HepG2 (cell line): ENCODE measurements around the gene NRL. TPM values are rescaled to one million over a fixed set of nuclear protein-coding genes. Genes with fewer than 3 reads are reported as not detected.
A peak's percentile ranks its signal among the peaks of the same experiment; 100 is the strongest.

ENCODE experiments used
- AGO1 ChIP-seq: fragments of 200-400 bp; formaldehyde crosslinking; IDR thresholded peaks from 2 replicates; pipeline ENCODE4 v1.6.1; 2017; ENCODE audit warnings: mild to moderate bottlenecking, low read depth, low read length, moderate library complexity; ENCODE audit not compliant: poor library complexity, severe bottlenecking
- ATAD3A ChIP-seq: sonication (generic); formaldehyde crosslinking; IDR thresholded peaks from 2 replicates; pipeline ENCODE4 v1.4.0; 2020; ENCODE audit warnings: missing genetic modification reagents
- ELF1 ChIP-seq: sonication (generic); formaldehyde crosslinking; IDR thresholded peaks from 2 replicates; pipeline ENCODE4 v1.4.0; 2020; ENCODE audit warnings: missing genetic modification reagents
- ELF3 ChIP-seq: IDR thresholded peaks from 2 replicates; pipeline ENCODE4 v1.6.1; 2016; ENCODE audit warnings: missing genetic modification reagents, missing compliant biosample characterization
- EZH2 ChIP-seq: conservative IDR thresholded peaks from 2 replicates; pipeline ENCODE4 v1.6.1; 2012; ENCODE audit warnings: mild to moderate bottlenecking, low read depth, low read length, moderate library complexity
- HNF4G ChIP-seq, 2 experiments: sonication (generic) in 1 of 2; formaldehyde crosslinking in 1 of 2; IDR thresholded peaks; 2 replicates each; pipeline versions ENCODE4 v1.4.0 to v1.6.1; 2011 to 2020; ENCODE audit warnings: borderline replicate concordance in 2 of 2, low read depth in 2 of 2, mild to moderate bottlenecking in 2 of 2, low read length in 1 of 2, missing genetic modification reagents in 1 of 2, moderate library complexity in 1 of 2
- KDM5A ChIP-seq: fragments of 200-600 bp; sonication (generic); IDR thresholded peaks from 2 replicates; pipeline ENCODE4 v1.7.0; 2018; ENCODE audit warnings: antibody characterized with exemption, mild to moderate bottlenecking, low read length, borderline replicate concordance
- KLF13 ChIP-seq: sonication (generic); formaldehyde crosslinking; IDR thresholded peaks from 2 replicates; pipeline ENCODE4 v1.4.0; 2020; ENCODE audit warnings: mild to moderate bottlenecking, missing genetic modification reagents
- LBX2 ChIP-seq: sonication (generic); formaldehyde crosslinking; IDR thresholded peaks from 2 replicates; pipeline ENCODE4 v1.5.0; 2020; ENCODE audit warnings: missing genetic modification reagents, mild to moderate bottlenecking, borderline replicate concordance
- MAFG ChIP-seq: sonication (generic); formaldehyde crosslinking; IDR thresholded peaks from 2 replicates; pipeline ENCODE4 v1.5.1; 2020; ENCODE audit warnings: mild to moderate bottlenecking, missing genetic modification reagents
- MTF1 ChIP-seq: sonication (generic); formaldehyde crosslinking; IDR thresholded peaks from 2 replicates; pipeline ENCODE4 v1.5.0; 2020; ENCODE audit warnings: missing genetic modification reagents
- NR3C1 ChIP-seq: sonication (generic); formaldehyde crosslinking; IDR thresholded peaks from 2 replicates; pipeline ENCODE4 v1.4.0; 2020; ENCODE audit warnings: missing genetic modification reagents
- PAF1 ChIP-seq: IDR thresholded peaks from 2 replicates; pipeline ENCODE4 v1.6.1; 2016; ENCODE audit warnings: missing genetic modification reagents, missing compliant biosample characterization
- PHB2 ChIP-seq: fragments of 450-650 bp; IDR thresholded peaks from 2 replicates; pipeline ENCODE4 v1.6.1; 2018; ENCODE audit not compliant: partially characterized antibody
- RBM22 ChIP-seq: fragments of 200-400 bp; formaldehyde crosslinking; optimal IDR thresholded peaks from 2 replicates; pipeline ENCODE3; 2017; ENCODE audit warnings: mild to moderate bottlenecking, low read length, moderate library complexity
- ZBTB10 ChIP-seq: sonication (generic); formaldehyde crosslinking; IDR thresholded peaks from 2 replicates; pipeline ENCODE4 v1.4.0; 2020; ENCODE audit warnings: missing genetic modification reagents, borderline replicate concordance
- ZNF577 ChIP-seq: sonication (generic); formaldehyde crosslinking; IDR thresholded peaks from 2 replicates; pipeline ENCODE4 v1.4.0; 2020; ENCODE audit warnings: mild to moderate bottlenecking, low read depth, missing genetic modification reagents, borderline replicate concordance
- ZNF629 ChIP-seq: sonication (generic); formaldehyde crosslinking; conservative IDR thresholded peaks from 2 replicates; pipeline ENCODE4 v1.5.0; 2020; ENCODE audit warnings: missing genetic modification reagents
- ZNF678 ChIP-seq: sonication (generic); formaldehyde crosslinking; IDR thresholded peaks from 2 replicates; pipeline ENCODE4 v1.4.0; 2020; ENCODE audit warnings: mild to moderate bottlenecking, missing genetic modification reagents
- ZNF746 ChIP-seq: sonication (generic); formaldehyde crosslinking; IDR thresholded peaks from 2 replicates; pipeline ENCODE4 v1.8.0; 2022; ENCODE audit warnings: mild to moderate bottlenecking, missing genetic modification reagents
- ZNF883 ChIP-seq: sonication (generic); formaldehyde crosslinking; IDR thresholded peaks from 2 replicates; pipeline ENCODE4 v1.5.1; 2020; ENCODE audit warnings: mild to moderate bottlenecking, missing genetic modification reagents; ENCODE audit errors: not compliant biosample characterization
- polyA plus RNA-seq, 8 experiments: library from polyadenylated mRNA; depleted of rRNA in 3 of 8; stranded (reverse) in 7 of 8; unstranded in 1 of 8; fragments of >200 nt; fragmentation: Illumina TruSeq in 4 of 8; extraction: Trizol in 4 of 8; gene quantifications; 2 replicates each; pipeline versions ENCODE4 v1.2.1 to v1.2.3, GENCODE V29; 2011 to 2016; ENCODE audit warnings: low read depth in 4 of 8, missing spikeins in 1 of 8, mixed read lengths in 1 of 8; ENCODE audit not compliant: insufficient read depth in 1 of 8
- total RNA-seq, 5 experiments: library from RNA; depleted of rRNA; stranded (reverse); fragments of >200 nt; fragmentation: Illumina TruSeq; extraction: Trizol; gene quantifications; 2 replicates each; pipeline ENCODE4 v1.2.3, GENCODE V29; 2016; ENCODE audit warnings: low read depth in 1 of 5
- TF ChIP-seq, protein P1 (sequence below): sonication (generic); formaldehyde crosslinking; IDR thresholded peaks from 2 replicates; pipeline ENCODE4 v1.8.1; 2023; ENCODE audit warnings: mild to moderate bottlenecking, missing genetic modification reagents
- TF ChIP-seq, protein P2 (sequence below): sonication (generic); formaldehyde crosslinking; IDR thresholded peaks from 2 replicates; pipeline ENCODE4 v1.5.1; 2020; ENCODE audit warnings: missing genetic modification reagents, mild to moderate bottlenecking, borderline replicate concordance

The NRL gene
- total and polyA plus RNA-seq, 2 of the 13 experiments (the other 11 are each of a cell fraction or from before 2014, with no cell fraction given) = 2.5 to 4.7 TPM

- no peak for TF ChIP-seq AGO1
- TF ChIP-seq, protein P1, sequence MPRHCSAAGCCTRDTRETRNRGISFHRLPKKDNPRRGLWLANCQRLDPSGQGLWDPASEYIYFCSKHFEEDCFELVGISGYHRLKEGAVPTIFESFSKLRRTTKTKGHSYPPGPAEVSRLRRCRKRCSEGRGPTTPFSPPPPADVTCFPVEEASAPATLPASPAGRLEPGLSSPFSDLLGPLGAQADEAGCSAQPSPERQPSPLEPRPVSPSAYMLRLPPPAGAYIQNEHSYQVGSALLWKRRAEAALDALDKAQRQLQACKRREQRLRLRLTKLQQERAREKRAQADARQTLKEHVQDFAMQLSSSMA (CRISPR knock-in tag) = no peak; the same call in 1 of the 2 replicates
- no peak for TF ChIP-seq ZNF577 (CRISPR knock-in tag)
- no peak for TF ChIP-seq KDM5A
- TF ChIP-seq ZBTB10 (CRISPR knock-in tag) = no peak
- no peak for TF ChIP-seq ATAD3A (CRISPR knock-in tag)
- no peak for TF ChIP-seq PHB2
- peak; percentile 34 for TF ChIP-seq EZH2
- peak; percentile 62 for TF ChIP-seq ZNF883 (CRISPR knock-in tag)
- peak; percentile 50; the same call in 1 of the 2 replicates for TF ChIP-seq ZNF746 (CRISPR knock-in tag)
- no peak for TF ChIP-seq ELF1 (CRISPR knock-in tag)
- TF ChIP-seq NR3C1 (CRISPR knock-in tag) = no peak
- TF ChIP-seq PAF1 (CRISPR knock-in tag) = no peak
- TF ChIP-seq RBM22 = no peak
- TF ChIP-seq KLF13 (CRISPR knock-in tag) = 0 out of 2 replicates have a peak, but pooled peaks have one; percentile 77
- TF ChIP-seq ZNF678 (CRISPR knock-in tag) = no peak
- TF ChIP-seq MAFG = no peak
- no peak for TF ChIP-seq MTF1 (CRISPR knock-in tag)
- no peak; the same call in 1 of the 2 replicates for TF ChIP-seq ZNF629 (CRISPR knock-in tag)
- TF ChIP-seq HNF4G (IDR thresholded peaks at IDR 0.05; ENCODE audit: borderline replicate concordance, low read depth, low read length) = no peak
- no peak for TF ChIP-seq HNF4G (CRISPR knock-in tag; IDR thresholded peaks at IDR 0.05; ENCODE audit: borderline replicate concordance, low read depth)
- TF ChIP-seq, protein P2, sequence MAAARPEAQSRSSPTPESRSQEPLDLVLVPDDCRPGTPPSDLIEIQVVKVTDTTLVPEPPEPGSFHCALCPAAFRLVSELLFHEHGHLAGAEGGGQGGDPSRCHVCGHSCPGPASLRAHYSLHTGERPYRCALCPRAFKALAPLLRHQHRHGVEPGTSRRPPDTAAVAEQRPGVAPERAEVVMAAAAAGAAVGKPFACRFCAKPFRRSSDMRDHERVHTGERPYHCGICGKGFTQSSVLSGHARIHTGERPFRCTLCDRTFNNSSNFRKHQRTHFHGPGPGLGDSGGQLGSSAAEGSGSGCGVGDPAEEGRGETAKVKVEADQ = peak; percentile 62; the same call in 1 of the 2 replicates
- 0 out of 2 replicates have a peak, but pooled peaks have one; percentile 12 for TF ChIP-seq ELF3 (CRISPR knock-in tag)
- TF ChIP-seq LBX2 (CRISPR knock-in tag) = no peak; the same call in 1 of the 2 replicates
Observed at GRCh38 chr14:24080888-24081738, 33.6 kb downstream of the NRL start (continued).
